ENCODE results near the gene RGL3.

RGL3 gene

GRCh38 chr19:11387162-11388034 is 31.7 kb downstream of the RGL3 start:
- no peak overlapping the region for H3K9ac ChIP-seq
- no peak overlapping the region for H3K4me2 ChIP-seq (ENCODE audit: low read length)
- no peak overlapping the region for H3K27ac ChIP-seq
- no peaks in the 10 kb centered on the region for H3K27me3 ChIP-seq (ENCODE audit: control insufficient read depth, insufficient read depth, low read length)
- H3K36me3 ChIP-seq (ENCODE audit: control insufficient read depth, insufficient read depth, low read length), result no peaks in the 10 kb centered on the region
- H2AFZ ChIP-seq, result no peak overlapping the region
- H3K79me2 ChIP-seq, result no peaks in the 10 kb centered on the region
- H3K4me3 ChIP-seq (ENCODE audit: low read depth, low read length), result no peak overlapping the region
- H3K4me1 ChIP-seq, result no peaks in the 10 kb centered on the region
- H3K9me3 ChIP-seq (ENCODE audit: control insufficient read depth, low read length), result no peaks in the 10 kb centered on the region
- no peak for TF ChIP-seq CTCF (IDR thresholded peaks at IDR 0.05)

- H3K9me3 ChIP-seq (ENCODE audit: control insufficient read depth, low read length), result no peaks in the 10 kb centered on the region
- H3K27me3 ChIP-seq (ENCODE audit: control insufficient read depth, insufficient read depth, low read length), result no peaks in the 10 kb centered on the region
- peak overlapping the region; percentile 87 for H3K27ac ChIP-seq
These were observed 34.4 kb downstream of the RGL3 start for GRCh38 chr19:11384778-11385129.

GRCh38 chr19:11383706-11384048 is 35.4 kb downstream of the RGL3 start:
- Histone ChIP-seq H3K36me3 (ENCODE audit: control insufficient read depth, insufficient read depth, low read length) (no peaks in the 10 kb centered on the region), H3K27ac (peak overlapping the region; percentile 87), H3K79me2 (peaks cover 1% of the 10 kb centered on the region), H3K4me3 (ENCODE audit: low read depth, low read length) (peak overlapping the region; percentile 80), H2AFZ (peak overlapping the region; percentile 93), H3K9me3 (ENCODE audit: control insufficient read depth, low read length) (no peaks in the 10 kb centered on the region), H3K4me1 (peaks cover 3% of the 10 kb centered on the region), H3K9ac (no peak overlapping the region), H3K27me3 (ENCODE audit: control insufficient read depth, insufficient read depth, low read length) (no peaks in the 10 kb centered on the region), H3K4me2 (ENCODE audit: low read length) (peak overlapping the region; percentile 88)
- no peak for TF ChIP-seq CTCF (IDR thresholded peaks at IDR 0.05)

More at GRCh38 chr19:11384778-11385129, 34.4 kb downstream of the RGL3 start:
- Histone ChIP-seq H3K36me3 (ENCODE audit: control insufficient read depth, insufficient read depth, low read length) (no peaks in the 10 kb centered on the region), H3K4me1 (peaks cover 3% of the 10 kb centered on the region), H2AFZ (peak overlapping the region; percentile 93), H3K4me3 (ENCODE audit: low read depth, low read length) (no peak overlapping the region), H3K9ac (no peak overlapping the region), H3K79me2 (no peaks in the 10 kb centered on the region), H3K4me2 (ENCODE audit: low read length) (peak overlapping the region; percentile 88)
- TF ChIP-seq CTCF (IDR thresholded peaks at IDR 0.05), result no peak

GRCh38 chr19:11382898-11383705 is 36.0 kb downstream of the RGL3 start:
- H3K4me1 ChIP-seq, result peaks cover 3% of the 10 kb centered on the region
- peak overlapping the region; percentile 88 for H3K4me2 ChIP-seq (ENCODE audit: low read length)
- H3K9me3 ChIP-seq (ENCODE audit: control insufficient read depth, low read length), result no peaks in the 10 kb centered on the region
- H3K4me3 ChIP-seq (ENCODE audit: low read depth, low read length), result peak overlapping the region; percentile 80
- no peaks in the 10 kb centered on the region for H3K27me3 ChIP-seq (ENCODE audit: control insufficient read depth, insufficient read depth, low read length)
- peaks cover 3% of the 10 kb centered on the region for H3K79me2 ChIP-seq
- H2AFZ ChIP-seq, result peak overlapping the region; percentile 93
- H3K9ac ChIP-seq, result no peak overlapping the region
- peak; percentile 80 for TF ChIP-seq CTCF (IDR thresholded peaks at IDR 0.05)
- peak overlapping the region; percentile 87 for H3K27ac ChIP-seq
- H3K36me3 ChIP-seq (ENCODE audit: control insufficient read depth, insufficient read depth, low read length), result no peaks in the 10 kb centered on the region
